RWPE2 (cell line): ENCODE measurements around the gene AGRP.

Experiments
- ATAC-seq: fragments of 200-7000 bp; cut with Tn5 transposase; 3 replicates; pipeline ENCODE4 v1.9.1; 2021; ENCODE audit warnings: low read depth
- DNase-seq: peaks from one replicate; pipeline ENCODE4 v3.0.0-alpha.2; 2020; ENCODE audit warnings: low spot score
- H3K27ac ChIP-seq: fragments of 450-650 bp; 2 replicates; pipeline ENCODE4 v1.5.1; 2017; ENCODE audit warnings: mild to moderate bottlenecking; ENCODE audit not compliant: poor library complexity, severe bottlenecking
- H3K27me3 ChIP-seq: fragments of 250-450 bp; sonication (Bioruptor Pico); 2 replicates; pipeline ENCODE4 v1.5.1; 2021; ENCODE audit warnings: mild to moderate bottlenecking, moderate library complexity; ENCODE audit not compliant: insufficient read depth, poor library complexity, severe bottlenecking
- H3K36me3 ChIP-seq: fragments of 250-450 bp; sonication (Bioruptor Pico); 2 replicates; pipeline ENCODE4 v1.5.1; 2020; ENCODE audit warnings: low read depth, mild to moderate bottlenecking, moderate library complexity
- H3K4me1 ChIP-seq: fragments of 250-450 bp; sonication (Bioruptor Pico); 2 replicates; pipeline ENCODE4 v1.5.1; 2021; ENCODE audit warnings: mild to moderate bottlenecking, moderate library complexity; ENCODE audit not compliant: insufficient read depth, poor library complexity, severe bottlenecking
- H3K4me3 ChIP-seq: fragments of 250-450 bp; sonication (Bioruptor Pico); 2 replicates; pipeline ENCODE4 v1.5.1; 2021; ENCODE audit warnings: mild to moderate bottlenecking, moderate library complexity; ENCODE audit not compliant: severe bottlenecking
- H3K9me3 ChIP-seq: fragments of 250-450 bp; sonication (Bioruptor Pico); 2 replicates; pipeline ENCODE4 v1.5.1; 2021; ENCODE audit warnings: mild to moderate bottlenecking, moderate library complexity; ENCODE audit not compliant: severe bottlenecking
- CTCF ChIP-seq: fragments of 450-650 bp; IDR thresholded peaks from one replicate; pipeline ENCODE4 v1.5.1; 2017; ENCODE audit warnings: mild to moderate bottlenecking, moderate library complexity; ENCODE audit not compliant: poor library complexity, severe bottlenecking

AGRP gene

GRCh38 chr16:67480833-67481560, 2.4 kb downstream of the AGRP start, which contains the start of gene ATP6V0D1:
Gene ATP6V0D1, minus strand, starts transcription at chr16:67481157. Its CDS starts 71 bp downstream, at chr16:67481086.
- peak; percentile 97 for TF ChIP-seq CTCF
- DNase-seq (peak; percentile 97), ATAC-seq (peak; percentile 87)
- H3K9me3 ChIP-seq: no peaks in the 10 kb centered on the region
- peak within 1 kb of the TSS; percentile 52 for H3K27ac ChIP-seq
- H3K27me3 ChIP-seq: no peaks in the 10 kb centered on the region
- no peaks in the 10 kb centered on the region for H3K36me3 ChIP-seq
- H3K4me1 ChIP-seq: peaks cover 14% of the 10 kb centered on the region
- H3K4me3 ChIP-seq: peak within 1 kb of the TSS; percentile 54

- TF ChIP-seq CTCF: no peak
- Histone ChIP-seq H3K27ac (no peak overlapping the region), H3K4me3 (no peak overlapping the region), H3K4me1 (peaks cover 14% of the 10 kb centered on the region), H3K36me3 (peaks cover 6% of the 10 kb centered on the region; the same call in 1 of the 2 replicates), H3K27me3 (no peaks in the 10 kb centered on the region), H3K9me3 (no peaks in the 10 kb centered on the region)
- DNase-seq (no peak), ATAC-seq (no peak)
Observed at GRCh38 chr16:67477960-67478554, 5.3 kb downstream of the AGRP start.

GRCh38 chr16:67474551-67475455, 8.5 kb downstream of the AGRP start:
- Histone ChIP-seq H3K27me3 (no peaks in the 10 kb centered on the region), H3K4me3 (no peak overlapping the region), H3K36me3 (peaks cover 8% of the 10 kb centered on the region; the same call in 1 of the 2 replicates), H3K27ac (no peak overlapping the region), H3K4me1 (peaks cover 8% of the 10 kb centered on the region), H3K9me3 (no peaks in the 10 kb centered on the region)
- no peak for DNase-seq
- TF ChIP-seq CTCF: no peak
- no peak for ATAC-seq

DNA sequence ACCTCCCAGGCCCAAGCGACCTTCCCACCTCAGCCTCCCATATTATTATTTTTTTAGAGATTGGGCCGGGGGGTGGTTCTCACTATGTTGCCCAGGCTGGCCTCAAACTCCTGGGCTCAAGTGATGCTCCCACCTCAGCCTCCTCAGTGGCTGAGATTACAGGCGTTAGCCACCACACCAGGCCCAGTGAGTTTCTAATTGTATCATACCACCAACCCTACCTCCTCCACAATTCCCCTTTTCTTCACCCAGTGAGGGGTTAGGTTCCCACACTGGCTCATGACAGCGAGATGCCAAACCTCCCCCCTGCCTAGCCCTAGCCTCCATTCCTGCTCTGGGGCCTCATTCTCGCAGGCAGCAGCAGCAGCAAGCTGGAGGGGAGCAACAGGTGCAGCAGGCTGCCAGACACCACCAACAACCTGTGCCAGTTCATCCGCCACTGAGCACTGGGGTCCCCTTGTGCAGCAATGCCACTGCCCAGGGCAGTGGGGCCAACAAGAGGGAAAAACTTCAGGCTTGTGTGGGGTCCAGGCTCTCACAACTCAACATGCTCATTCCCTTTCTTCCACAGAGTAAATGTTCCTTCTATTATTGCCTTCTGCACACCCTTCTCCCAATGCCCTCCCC, 11.5 kb downstream of the AGRP start:
- Histone ChIP-seq H3K36me3 (peaks cover 14% of the 10 kb centered on the region; the same call in 1 of the 2 replicates), H3K4me3 (no peak overlapping the region), H3K27me3 (no peaks in the 10 kb centered on the region), H3K4me1 (peaks cover 7% of the 10 kb centered on the region), H3K27ac (no peak overlapping the region), H3K9me3 (no peaks in the 10 kb centered on the region)
- ATAC-seq: no peak
- DNase-seq: no peak
- no peak for TF ChIP-seq CTCF
